Ishikawa (cell line): Measurements from ENCODE around the gene SMC1B.

Source experiments
- CEBPB ChIP-seq: IDR thresholded peaks from 2 replicates; pipeline ENCODE4 v1.6.1; 2012
- CREB1 ChIP-seq: IDR thresholded peaks from 2 replicates; pipeline ENCODE4 v1.6.1; 2012; ENCODE audit warnings: low read depth
- EGR1 ChIP-seq: IDR thresholded peaks from 2 replicates; pipeline ENCODE4 v1.6.1; 2012
- EP300 ChIP-seq: IDR thresholded peaks from 2 replicates; pipeline ENCODE4 v1.6.1; 2012; ENCODE audit warnings: borderline replicate concordance
- FOXM1 ChIP-seq: IDR thresholded peaks from 2 replicates; pipeline ENCODE4 v1.6.1; 2012; ENCODE audit warnings: low read depth, borderline replicate concordance
- MAX ChIP-seq: IDR thresholded peaks from 2 replicates; pipeline ENCODE4 v1.6.1; 2012
- NFIC ChIP-seq: IDR thresholded peaks from 2 replicates; pipeline ENCODE4 v1.6.1; 2012
- RAD21 ChIP-seq: IDR thresholded peaks from 2 replicates; pipeline ENCODE4 v1.6.1; 2012; ENCODE audit warnings: low read depth
- REST ChIP-seq: IDR thresholded peaks from 2 replicates; pipeline ENCODE4 v1.6.1; 2012; ENCODE audit warnings: low read depth, mild to moderate bottlenecking
- TAF1 ChIP-seq: IDR thresholded peaks from 2 replicates; pipeline ENCODE4 v1.6.1; 2012; ENCODE audit warnings: low read depth, mild to moderate bottlenecking
- TCF12 ChIP-seq: IDR thresholded peaks from 2 replicates; pipeline ENCODE4 v1.6.1; 2012; ENCODE audit warnings: low read depth
- TEAD4 ChIP-seq: IDR thresholded peaks from 2 replicates; pipeline ENCODE4 v1.6.1; 2012
- USF1 ChIP-seq: IDR thresholded peaks from 2 replicates; pipeline ENCODE4 v1.6.1; 2012
- YY1 ChIP-seq: IDR thresholded peaks from 2 replicates; pipeline ENCODE4 v1.6.1; 2012; ENCODE audit warnings: low read depth
- ZBTB7A ChIP-seq: IDR thresholded peaks from 2 replicates; pipeline ENCODE4 v1.6.1; 2012; ENCODE audit warnings: low read depth

SMC1B gene

GRCh38 chr22:45320357-45320976, 92.9 kb downstream of the SMC1B start:
- TF ChIP-seq TEAD4 = no peak
- no peak for TF ChIP-seq YY1
- TF ChIP-seq RAD21 = no peak

- no peak for TF ChIP-seq FOXM1
- no peak for TF ChIP-seq YY1
- no peak for TF ChIP-seq TCF12
These were observed 94.1 kb downstream of the SMC1B start for GRCh38 chr22:45319324-45319685.

- TF ChIP-seq RAD21 (no peak), USF1 (no peak), NFIC (no peak), EP300 (no peak), REST (no peak), YY1 (no peak), EGR1 (no peak), MAX (no peak), TCF12 (no peak), TAF1 (no peak), FOXM1 (no peak), CEBPB (no peak), CREB1 (no peak), TEAD4 (no peak), ZBTB7A (no peak)
These were observed 94.7 kb downstream of the SMC1B start for GRCh38 chr22:45318558-45319323.

- TF ChIP-seq USF1 = no peak
- 0 out of 2 replicates have a peak, but pooled peaks have one; percentile 7 for TF ChIP-seq NFIC
These were observed 95.2 kb downstream of the SMC1B start for GRCh38 chr22:45318168-45318557.

- TF ChIP-seq MAX = no peak
- TF ChIP-seq EGR1 = no peak
- TF ChIP-seq NFIC = no peak
- no peak for TF ChIP-seq EP300
- TF ChIP-seq TAF1 = no peak
- no peak for TF ChIP-seq YY1
- no peak for TF ChIP-seq CEBPB
- TF ChIP-seq ZBTB7A = no peak
- TF ChIP-seq REST = no peak
- TF ChIP-seq USF1 = no peak
- TF ChIP-seq RAD21 = no peak
- TF ChIP-seq TCF12 = no peak
These were observed 95.7 kb downstream of the SMC1B start for GRCh38 chr22:45317551-45318167.
